Measurements from ENCODE around the gene UBE2Q1. TPM values are rescaled to one million over a fixed set of nuclear protein-coding genes. Genes with fewer than 3 reads are reported as not detected.

UBE2Q1 gene
- total and polyA plus RNA-seq, 2 of the 8 experiments (the other 6 are each of a cell fraction or from before 2014, with no cell fraction given), result 13.2 to 95.8 TPM

DNA sequence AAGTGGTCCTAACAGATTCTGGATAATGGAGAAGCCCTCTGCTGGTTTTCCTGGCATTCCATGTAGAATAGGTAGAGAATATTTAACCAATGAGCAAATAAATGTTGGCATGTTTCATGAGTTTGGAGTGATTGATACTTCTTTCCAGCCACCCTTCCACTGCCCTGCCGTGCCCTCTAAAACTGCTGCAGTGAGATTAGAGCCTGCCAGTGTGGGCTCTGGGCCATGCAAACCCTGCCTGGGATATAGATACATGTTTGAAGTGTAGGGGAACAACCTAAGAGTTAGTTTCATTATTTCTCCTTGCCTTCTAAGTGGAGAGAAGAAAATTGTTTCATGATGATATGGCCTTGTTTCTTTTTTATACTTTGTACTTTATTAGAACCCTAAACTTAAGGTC, 10.4 kb downstream of the UBE2Q1 start:
- no peak overlapping the region for H2BK5ac ChIP-seq (ENCODE audit: low read depth, low read length)
- no peak for DNase-seq (ENCODE audit: low read depth in 1 of 2, low spot score in 2 of 2)
- no peaks in the 10 kb centered on the region; the same call in 1 of the 2 replicates for H3K79me1 ChIP-seq (ENCODE audit: low read depth, low read length)
- H2AFZ ChIP-seq (ENCODE audit: low read length), result no peak overlapping the region
- H3K56ac ChIP-seq (replicated peaks; ENCODE audit: insufficient read length, low read depth, low read length), result no peak overlapping the region
- H3K36me3 ChIP-seq (ENCODE audit: control insufficient read depth in 2 of 4, insufficient read depth in 4 of 4, low read length in 3 of 4), result peaks cover 22 to 45% (median 31%) of the 10 kb centered on the region in 4 experiments
- CTCF ChIA-PET (ENCODE audit: partially characterized antibody), result interaction anchor here (1.7 to 5.7 kb wide), 3 partner anchors 13 to 67 kb away, joined by 7 to 117 read pairs (median 25); no protein-coding TSS in a partner anchor
- no peak overlapping the region for H2BK20ac ChIP-seq (ENCODE audit: low read length)
- POLR2A ChIA-PET (ENCODE audit: partially characterized antibody), result no interaction called here
- H3K9ac ChIP-seq (replicated peaks in 1 of 4; ENCODE audit: extremely low read depth in 1 of 4, low read depth in 3 of 4, low read length in 3 of 4), result no peak overlapping the region
- H4K5ac ChIP-seq (ENCODE audit: insufficient read length, low read depth, low read length), result no peak overlapping the region
- H3K4me1 ChIP-seq (replicated peaks in 1 of 4; ENCODE audit: control insufficient read depth in 3 of 4, insufficient read depth in 4 of 4, low read length in 3 of 4), result no peaks in the 10 kb centered on the region
- H2BK12ac ChIP-seq (ENCODE audit: low read depth, low read length), result no peak overlapping the region
- WGBS, 2 experiments (ENCODE audit: extremely low coverage in 1 of 2, insufficient coverage in 1 of 2, insufficient read length in 1 of 2, insufficient replicate concordance in 2 of 2, low coverage in 1 of 2, low lambda C conversion rate in 2 of 2, missing lambda C conversion rate in 1 of 2), result 93% methylated on average over 1 of the region's 1 CpG; no CpG with 5 or more reads in 1 of the 2 experiments
- no peak overlapping the region for H3K4me2 ChIP-seq (ENCODE audit: insufficient read depth in 1 of 2, low read depth in 2 of 2, low read length in 2 of 2)
- no peak overlapping the region for H4K91ac ChIP-seq (replicated peaks; ENCODE audit: insufficient read length, low read length)
- TF ChIP-seq, protein P1, sequence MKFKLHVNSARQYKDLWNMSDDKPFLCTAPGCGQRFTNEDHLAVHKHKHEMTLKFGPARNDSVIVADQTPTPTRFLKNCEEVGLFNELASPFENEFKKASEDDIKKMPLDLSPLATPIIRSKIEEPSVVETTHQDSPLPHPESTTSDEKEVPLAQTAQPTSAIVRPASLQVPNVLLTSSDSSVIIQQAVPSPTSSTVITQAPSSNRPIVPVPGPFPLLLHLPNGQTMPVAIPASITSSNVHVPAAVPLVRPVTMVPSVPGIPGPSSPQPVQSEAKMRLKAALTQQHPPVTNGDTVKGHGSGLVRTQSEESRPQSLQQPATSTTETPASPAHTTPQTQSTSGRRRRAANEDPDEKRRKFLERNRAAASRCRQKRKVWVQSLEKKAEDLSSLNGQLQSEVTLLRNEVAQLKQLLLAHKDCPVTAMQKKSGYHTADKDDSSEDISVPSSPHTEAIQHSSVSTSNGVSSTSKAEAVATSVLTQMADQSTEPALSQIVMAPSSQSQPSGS (IDR thresholded peaks at IDR 0.05; ENCODE audit: low read length), result no peak
- no peak for TF ChIP-seq CHD1 (IDR thresholded peaks at IDR 0.05; ENCODE audit: low read depth, low read length)
- no peak for TF ChIP-seq POU5F1 (IDR thresholded peaks at IDR 0.05; ENCODE audit: low read depth, low read length)
- no peak for TF ChIP-seq BRCA1 (IDR thresholded peaks at IDR 0.05; ENCODE audit: low read depth, low read length)
- TF ChIP-seq SIN3A (conservative IDR thresholded peaks at IDR 0.05 in 1 of 2, IDR thresholded peaks at IDR 0.05 in 1 of 2; ENCODE audit: low read depth in 1 of 2, low read length in 2 of 2), result no peak
- no peak for TF ChIP-seq YY1 (IDR thresholded peaks at IDR 0.05; ENCODE audit: low read depth, low read length)
- no peak for TF ChIP-seq FOSL1 (IDR thresholded peaks at IDR 0.05; ENCODE audit: insufficient read depth, low read depth, low read length)
- TF ChIP-seq SAP30 (IDR thresholded peaks at IDR 0.05; ENCODE audit: insufficient read depth, insufficient replicate concordance, low read length), result no peak
- no peak for TF ChIP-seq EGR1 (IDR thresholded peaks at IDR 0.05; ENCODE audit: borderline replicate concordance, low read depth, low read length)
- no peak for TF ChIP-seq CEBPB (IDR thresholded peaks at IDR 0.05; ENCODE audit: low read depth, low read length)
- H3K14ac ChIP-seq (ENCODE audit: insufficient read length), result no peak overlapping the region
- H3K4ac ChIP-seq (replicated peaks; ENCODE audit: insufficient read length, low read depth, low read length), result no peak overlapping the region
- H3K18ac ChIP-seq (ENCODE audit: extremely low read depth, low read length), result no peak overlapping the region
- H3K27me3 ChIP-seq (replicated peaks in 1 of 4; ENCODE audit: control insufficient read depth in 3 of 4, extremely low read depth in 1 of 4, insufficient read depth in 3 of 4, low read length in 3 of 4), result no peaks in the 10 kb centered on the region
- no peak overlapping the region for H3K27ac ChIP-seq (ENCODE audit: low read depth, low read length)
- H3K79me2 ChIP-seq (ENCODE audit: control insufficient read depth in 1 of 2, insufficient read depth in 2 of 2, low read length in 2 of 2), result no peaks in the 10 kb centered on the region
- no peak for FAIRE-seq
- H4K8ac ChIP-seq (ENCODE audit: extremely low read depth, insufficient read depth, low read length), result no peak overlapping the region
- H4K20me1 ChIP-seq (replicated peaks in 1 of 2; ENCODE audit: control insufficient read depth in 1 of 2, insufficient read depth in 2 of 2, low read length in 2 of 2), result peaks cover 2 to 14% of the 10 kb centered on the region in 2 experiments
- H3K23ac ChIP-seq (ENCODE audit: insufficient read length), result no peak overlapping the region
- no peaks in the 10 kb centered on the region for H3K9me3 ChIP-seq (ENCODE audit: insufficient read depth in 2 of 2, low read depth in 1 of 2, low read length in 1 of 2)
- H3K4me3 ChIP-seq (ENCODE audit: extremely low read depth in 1 of 4, insufficient read depth in 2 of 4, low read depth in 3 of 4, low read length in 4 of 4), result no peak overlapping the region
- no peak overlapping the region for H2BK15ac ChIP-seq (ENCODE audit: low read length)
- H2AK5ac ChIP-seq (ENCODE audit: low read depth, low read length), result no peak overlapping the region
- H3K23me2 ChIP-seq (ENCODE audit: low read depth, low read length), result no peaks in the 10 kb centered on the region
- H2BK120ac ChIP-seq (replicated peaks; ENCODE audit: low read depth, low read length), result no peak overlapping the region

Data from H1 (cell line).